H1 (cell line): ENCODE measurements around the gene GALNT13. TPM values are rescaled to one million over a fixed set of nuclear protein-coding genes. Genes with fewer than 3 reads are reported as not detected.

Experiments
- CTCF ChIA-PET: fragments of 300-600 bp; sonication (Branson Sonifier 250); formaldehyde crosslinking; loops from one replicate; lab custom pipeline; 2021; ENCODE audit not compliant: partially characterized antibody; lab: Charles Lee
- POLR2A ChIA-PET: fragments of 300-600 bp; sonication (Branson Sonifier 250); formaldehyde crosslinking; loops from one replicate; lab custom pipeline; 2021; ENCODE audit warnings: inconsistent platforms; ENCODE audit not compliant: partially characterized antibody; lab: Charles Lee
- DNase-seq, 2 experiments: peaks; one replicate each; pipeline versions ENCODE4 v3.0.0 to v3.0.0-alpha.2; 2010 to 2022; ENCODE audit warnings: low spot score in 2 of 2, low read depth in 1 of 2, mixed read lengths in 1 of 2
- FAIRE-seq: peaks from 2 replicates; lab custom pipeline; 2011; peaks lifted over from hg19 to GRCh38; lab: Jason Lieb, UNC
- H2AFZ ChIP-seq: 2 replicates; pipeline ENCODE4 v1.8.1; 2012; ENCODE audit warnings: low read length, inconsistent platforms
- H2AK5ac ChIP-seq: 2 replicates; pipeline ENCODE4 v1.6.1; 2013; ENCODE audit warnings: low read depth, low read length
- H2BK120ac ChIP-seq: replicated peaks from 2 replicates; pipeline ENCODE3; 2013; ENCODE audit warnings: low read depth, low read length, inconsistent platforms
- H2BK12ac ChIP-seq: 2 replicates; pipeline ENCODE4 v1.6.1; 2013; ENCODE audit warnings: low read depth, low read length
- H2BK15ac ChIP-seq: 2 replicates; pipeline ENCODE4 v1.6.1; 2013; ENCODE audit warnings: low read length
- H2BK20ac ChIP-seq: 2 replicates; pipeline ENCODE4 v1.6.1; 2013; ENCODE audit warnings: low read length
- H2BK5ac ChIP-seq: 2 replicates; pipeline ENCODE4 v1.6.1; 2013; ENCODE audit warnings: low read depth, low read length
- H3K14ac ChIP-seq: 2 replicates; pipeline ENCODE4 v1.6.1; 2013; ENCODE audit warnings: inconsistent platforms; ENCODE audit not compliant: insufficient read length
- H3K18ac ChIP-seq: 2 replicates; pipeline ENCODE4 v1.6.1; 2013; ENCODE audit warnings: low read length; ENCODE audit errors: extremely low read depth
- H3K23ac ChIP-seq: 2 replicates; pipeline ENCODE4 v1.6.1; 2013; ENCODE audit warnings: inconsistent platforms; ENCODE audit not compliant: insufficient read length
- H3K23me2 ChIP-seq: 2 replicates; pipeline ENCODE4 v1.6.1; 2013; ENCODE audit warnings: low read depth, low read length
- H3K27ac ChIP-seq: 2 replicates; pipeline ENCODE4 v1.6.1; 2011; ENCODE audit warnings: low read depth, low read length, inconsistent platforms
- H3K27me3 ChIP-seq, 4 experiments: replicated peaks in 1 of 4; 1 replicate in 1 of 4; 2 replicates in 3 of 4; pipeline versions ENCODE4 v1.6.1 to v1.8.1; 2011 to 2013; ENCODE audit warnings: low read length in 3 of 4, mild to moderate bottlenecking in 3 of 4, inconsistent platforms in 2 of 4, mixed read lengths in 2 of 4, moderate library complexity in 1 of 4; ENCODE audit not compliant: control insufficient read depth in 3 of 4, insufficient read depth in 3 of 4; ENCODE audit errors: extremely low read depth in 1 of 4
- H3K36me3 ChIP-seq, 4 experiments: 2 replicates each; pipeline versions ENCODE4 v1.6.1 to v1.8.1; 2011 to 2013; ENCODE audit warnings: mild to moderate bottlenecking in 4 of 4, low read length in 3 of 4, moderate library complexity in 2 of 4, control low read depth in 1 of 4, inconsistent platforms in 1 of 4; ENCODE audit not compliant: insufficient read depth in 4 of 4, control insufficient read depth in 2 of 4
- H3K4ac ChIP-seq: replicated peaks from 2 replicates; pipeline ENCODE3; 2013; ENCODE audit warnings: low read length, low read depth, mixed read lengths, inconsistent platforms; ENCODE audit not compliant: insufficient read length
- H3K4me1 ChIP-seq, 4 experiments: replicated peaks in 1 of 4; 1 replicate in 1 of 4; 2 replicates in 3 of 4; pipeline versions ENCODE4 v1.6.1 to v1.8.1; 2011 to 2013; ENCODE audit warnings: low read length in 3 of 4, inconsistent platforms in 2 of 4, mixed read lengths in 1 of 4; ENCODE audit not compliant: insufficient read depth in 4 of 4, control insufficient read depth in 3 of 4
- H3K4me2 ChIP-seq, 2 experiments: 2 replicates each; pipeline versions ENCODE4 v1.6.1 to v1.8.1; 2011 to 2013; ENCODE audit warnings: low read depth in 2 of 2, low read length in 2 of 2, control low read depth in 1 of 2, inconsistent platforms in 1 of 2, mild to moderate bottlenecking in 1 of 2; ENCODE audit not compliant: insufficient read depth in 1 of 2
- H3K4me3 ChIP-seq, 4 experiments: fragments of 200-600, 300-600 bp in 1 of 4; sonication (generic), shearing (Covaris generic), sonication (Bioruptor Twin) in 1 of 4; 2 replicates each; pipeline versions ENCODE4 v1.5.1 to v1.8.1; 2011 to 2016; ENCODE audit warnings: low read length in 4 of 4, low read depth in 3 of 4, control low read depth in 2 of 4, inconsistent platforms in 2 of 4, mild to moderate bottlenecking in 2 of 4, mixed read lengths in 1 of 4, moderate library complexity in 1 of 4; ENCODE audit not compliant: insufficient read depth in 2 of 4; ENCODE audit errors: extremely low read depth in 1 of 4
- H3K56ac ChIP-seq: replicated peaks from 2 replicates; pipeline ENCODE3; 2013; ENCODE audit warnings: low read depth, mild to moderate bottlenecking, mixed read lengths, low read length, inconsistent platforms; ENCODE audit not compliant: insufficient read length
- H3K79me1 ChIP-seq: 2 replicates; pipeline ENCODE4 v1.6.1; 2013; ENCODE audit warnings: low read depth, low read length, control low read depth
- H3K79me2 ChIP-seq, 2 experiments: 2 replicates each; pipeline versions ENCODE4 v1.6.1 to v1.8.1; 2012 to 2013; ENCODE audit warnings: low read length in 2 of 2, mild to moderate bottlenecking in 2 of 2, inconsistent platforms in 1 of 2; ENCODE audit not compliant: insufficient read depth in 2 of 2, control insufficient read depth in 1 of 2
- H3K9ac ChIP-seq, 4 experiments: replicated peaks in 1 of 4; 1 replicate in 1 of 4; 2 replicates in 3 of 4; pipeline versions ENCODE4 v1.6.1 to v1.8.1; 2011 to 2013; ENCODE audit warnings: low read depth in 3 of 4, low read length in 3 of 4, control low read depth in 2 of 4, mild to moderate bottlenecking in 2 of 4, moderate library complexity in 2 of 4, inconsistent platforms in 1 of 4; ENCODE audit errors: extremely low read depth in 1 of 4
- H3K9me3 ChIP-seq, 2 experiments: 2 replicates each; pipeline versions ENCODE4 v1.6.1 to v1.8.1; 2012 to 2013; ENCODE audit warnings: mild to moderate bottlenecking in 2 of 2, moderate library complexity in 2 of 2, control low read depth in 1 of 2, inconsistent platforms in 1 of 2, low read depth in 1 of 2, low read length in 1 of 2, mixed read lengths in 1 of 2; ENCODE audit not compliant: insufficient read depth in 2 of 2
- H4K20me1 ChIP-seq, 2 experiments: replicated peaks in 1 of 2; 2 replicates each; pipeline versions ENCODE3 to v1.8.1; 2011 to 2013; ENCODE audit warnings: inconsistent platforms in 2 of 2, low read length in 2 of 2, mild to moderate bottlenecking in 1 of 2; ENCODE audit not compliant: insufficient read depth in 2 of 2, control insufficient read depth in 1 of 2
- H4K5ac ChIP-seq: 2 replicates; pipeline ENCODE4 v1.6.1; 2013; ENCODE audit warnings: low read length, low read depth, mixed read lengths, inconsistent platforms; ENCODE audit not compliant: insufficient read length
- H4K8ac ChIP-seq: 2 replicates; pipeline ENCODE4 v1.8.0; 2013; ENCODE audit warnings: mild to moderate bottlenecking, moderate library complexity, low read length, inconsistent platforms; ENCODE audit not compliant: insufficient read depth; ENCODE audit errors: extremely low read depth
- H4K91ac ChIP-seq: replicated peaks from 2 replicates; pipeline ENCODE3; 2013; ENCODE audit warnings: low read length, mixed read lengths, inconsistent platforms; ENCODE audit not compliant: insufficient read length
- CEBPB ChIP-seq: IDR thresholded peaks from 2 replicates; pipeline ENCODE4 v1.6.1; 2012; ENCODE audit warnings: low read depth, low read length
- SP4 ChIP-seq: IDR thresholded peaks from 2 replicates; pipeline ENCODE4 v1.6.1; 2012; ENCODE audit warnings: low read length, inconsistent platforms
- WGBS, 2 experiments: shearing (Covaris generic) in 1 of 2; methylation state at CpG; one replicate each; pipeline versions ENCODE4 v1.1.6 to v1.1.7; 2013 to 2015; ENCODE audit warnings: low lambda C conversion rate in 2 of 2, mixed read lengths in 2 of 2, inconsistent platforms in 1 of 2, low coverage in 1 of 2, missing lambda C conversion rate in 1 of 2; ENCODE audit not compliant: insufficient replicate concordance in 2 of 2, insufficient coverage in 1 of 2, insufficient read length in 1 of 2; ENCODE audit errors: extremely low coverage in 1 of 2, missing lambda C conversion rate in 1 of 2; 5-methylcytosine and 5-hydroxymethylcytosine counted together
- polyA plus RNA-seq, 7 experiments: library from polyadenylated mRNA; depleted of rRNA in 3 of 7; stranded (reverse) in 5 of 7; unstranded in 2 of 7; fragments of >200 nt in 5 of 7; fragments of 200-250 nt in 2 of 7; gene quantifications; 1 replicate in 5 of 7; 2 replicates in 1 of 7; 4 replicates in 1 of 7; pipeline versions ENCODE4 v1.2.1 to v1.2.3, GENCODE V29; 2011 to 2013; ENCODE audit warnings: missing spikeins in 2 of 7, mixed read lengths in 2 of 7
- total RNA-seq: library from RNA; stranded (reverse); fragmentation: NEBNext Ultra II Directional; extraction: Animal tissue kit (Norgen Biotek cat#: 25700); gene quantifications from 2 replicates; pipeline ENCODE4 v1.2.1, GENCODE V29; 2021

The GALNT13 gene
- total and polyA plus RNA-seq, 2 of the 8 experiments (the other 6 are each of a cell fraction or from before 2014, with no cell fraction given) = 3.2 to 9.6 TPM

DNA sequence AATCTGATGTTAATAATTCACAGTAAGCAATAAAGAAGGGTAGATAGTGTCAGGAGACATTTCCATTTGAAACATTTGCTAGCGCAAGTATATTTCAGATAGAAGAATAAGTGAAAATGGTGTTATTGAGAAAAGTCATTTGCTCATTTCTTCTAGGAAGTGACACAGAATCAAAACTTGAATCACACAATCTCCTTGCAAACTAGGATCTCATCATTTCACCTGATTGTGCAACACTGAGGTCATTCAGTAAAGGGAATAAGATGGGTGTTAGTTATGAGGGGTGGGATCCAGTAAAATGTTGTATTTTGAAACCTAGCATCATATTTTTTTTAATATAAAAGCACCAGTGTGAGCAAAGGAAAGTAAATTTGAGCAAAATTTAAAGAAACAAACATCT, 618.8 kb downstream of the GALNT13 start:
- Histone ChIP-seq H3K4ac (no peak overlapping the region), H3K9ac (no peak overlapping the region), H2BK15ac (no peak overlapping the region), H3K27ac (no peak overlapping the region), H3K14ac (no peak overlapping the region), H4K8ac (no peak overlapping the region), H2AFZ (no peak overlapping the region), H2BK5ac (no peak overlapping the region), H3K4me3 (no peak overlapping the region), H2BK20ac (no peak overlapping the region), H4K5ac (no peak overlapping the region), H3K56ac (no peak overlapping the region), H3K27me3 (no peaks in the 10 kb centered on the region), H3K9me3 (no peaks in the 10 kb centered on the region), H3K23me2 (no peaks in the 10 kb centered on the region), H3K23ac (no peak overlapping the region), H2BK120ac (no peak overlapping the region), H3K18ac (no peak overlapping the region), H2BK12ac (no peak overlapping the region), H4K91ac (no peak overlapping the region), H2AK5ac (no peak overlapping the region), H3K79me1 (no peaks in the 10 kb centered on the region), H3K4me1 (no peaks in the 10 kb centered on the region), H3K4me2 (no peak overlapping the region), H3K36me3 (no peaks in the 10 kb centered on the region), H4K20me1 (no peaks in the 10 kb centered on the region), H3K79me2 (no peaks in the 10 kb centered on the region)
- ChIA-PET CTCF (no interaction called here), POLR2A (no interaction called here)
- WGBS, 2 experiments = 96% methylated on average over 1 of the region's 1 CpG; no CpG with 5 or more reads in 1 of the 2 experiments
- FAIRE-seq (no peak), DNase-seq (no peak)
- TF ChIP-seq SP4 (no peak), CEBPB (peak; percentile 31; the same call in 1 of the 2 replicates)
